GM12878 (cell line): ENCODE results near the gene SEC31A. TPM values are rescaled to one million over a fixed set of nuclear protein-coding genes. Genes with fewer than 3 reads are reported as not detected.

Experiments used
- CBX3 ChIP-seq: fragments of 200-600 bp; sonication (generic); IDR thresholded peaks from 2 replicates; pipeline ENCODE4 v1.6.1; 2016; ENCODE audit warnings: low read depth, borderline replicate concordance
- CREB1 ChIP-seq: IDR thresholded peaks from 2 replicates; pipeline ENCODE4 v1.6.1; 2012; ENCODE audit warnings: low read depth, mild to moderate bottlenecking, inconsistent platforms
- FOS ChIP-seq: IDR thresholded peaks from 3 replicates; pipeline ENCODE4 v1.6.1; 2011; ENCODE audit warnings: borderline replicate concordance; ENCODE audit not compliant: insufficient read length; ENCODE audit errors: extremely low read depth
- HDAC2 ChIP-seq: fragments of 200-600 bp; sonication (generic); IDR thresholded peaks from 2 replicates; pipeline ENCODE4 v1.6.1; 2017
- HDAC6 ChIP-seq: fragments of 200-600 bp; sonication (generic); IDR thresholded peaks from one replicate; pipeline ENCODE4 v1.8.0; 2017; ENCODE audit warnings: antibody characterized with exemption; ENCODE audit not compliant: unreplicated experiment
- HSF1 ChIP-seq: fragments of 150-350 bp; IDR thresholded peaks from 2 replicates; pipeline ENCODE4 v1.6.1; 2014; ENCODE audit warnings: mild to moderate bottlenecking, low read depth, low read length
- JUND ChIP-seq: IDR thresholded peaks from 2 replicates; pipeline ENCODE4 v1.6.1; 2012; ENCODE audit warnings: low read depth, mild to moderate bottlenecking, low read length, improper control_type of control experiment, moderate library complexity
- MTA2 ChIP-seq: fragments of 450-650 bp; IDR thresholded peaks from 2 replicates; pipeline ENCODE4 v1.6.1; 2016; ENCODE audit warnings: low read depth, mild to moderate bottlenecking, moderate library complexity
- PAX5 ChIP-seq: IDR thresholded peaks from 2 replicates; pipeline ENCODE4 v1.6.1; 2011; ENCODE audit warnings: low read depth, low read length, borderline replicate concordance
- POLR2AphosphoS2 ChIP-seq: IDR thresholded peaks from 2 replicates; pipeline ENCODE4 v1.6.1; 2011; ENCODE audit warnings: low read depth, mild to moderate bottlenecking, low read length, improper control_type of control experiment, moderate library complexity
- RAD21 ChIP-seq: IDR thresholded peaks from 2 replicates; pipeline ENCODE4 v1.6.1; 2011; ENCODE audit warnings: mild to moderate bottlenecking, low read depth, low read length, moderate library complexity; ENCODE audit not compliant: insufficient read depth
- RELA ChIP-seq: fragments of 450-650 bp; IDR thresholded peaks from 2 replicates; pipeline ENCODE4 v1.8.0; 2014; ENCODE audit warnings: borderline replicate concordance; ENCODE audit not compliant: partially characterized antibody
- SUZ12 ChIP-seq: fragments of 200-600 bp; sonication (generic); IDR thresholded peaks from one replicate; pipeline ENCODE4 v1.6.1; 2018; ENCODE audit warnings: antibody characterized with exemption, mild to moderate bottlenecking; ENCODE audit not compliant: unreplicated experiment
- TCF3 ChIP-seq: IDR thresholded peaks from 2 replicates; pipeline ENCODE4 v1.6.1; 2012; ENCODE audit warnings: low read depth, mild to moderate bottlenecking, low read length, borderline replicate concordance; ENCODE audit not compliant: insufficient read depth
- USF1 ChIP-seq: IDR thresholded peaks from 2 replicates; pipeline ENCODE4 v1.6.1; 2011; ENCODE audit warnings: borderline replicate concordance, low read depth, mild to moderate bottlenecking, moderate library complexity, mixed read lengths, low read length; ENCODE audit not compliant: insufficient read depth; ENCODE audit errors: extremely low read length
- YY1 ChIP-seq: IDR thresholded peaks from 2 replicates; pipeline ENCODE4 v1.6.1; 2011; ENCODE audit warnings: low read depth, mild to moderate bottlenecking, low read length
- ZBTB11 ChIP-seq: fragments of 450-650 bp; formaldehyde crosslinking; IDR thresholded peaks from 2 replicates; pipeline ENCODE4 v1.5.0; 2022; ENCODE audit warnings: mild to moderate bottlenecking, missing genetic modification characterization
- ZNF207 ChIP-seq: fragments of 450-650 bp; IDR thresholded peaks from 2 replicates; pipeline ENCODE4 v1.6.1; 2014; ENCODE audit warnings: antibody characterized with exemption, mild to moderate bottlenecking, borderline replicate concordance
- ZZZ3 ChIP-seq: IDR thresholded peaks from 2 replicates; pipeline ENCODE4 v1.6.1; 2011; ENCODE audit warnings: low read depth; ENCODE audit not compliant: control insufficient read depth, insufficient read length
- polyA plus RNA-seq, 11 experiments: library from polyadenylated mRNA; depleted of rRNA in 4 of 11; unstranded in 6 of 11; stranded (reverse) in 5 of 11; fragments of >200 nt; fragmentation: Nextera tagmentation in 4 of 11; fragmentation: Illumina TruSeq in 1 of 11; extraction: Ambion mirVana in 4 of 11; extraction: Trizol in 1 of 11; gene quantifications; 1 replicate in 1 of 11; 2 replicates in 10 of 11; pipeline versions ENCODE4 v1.2.1 to v1.2.3, GENCODE V29; 2011 to 2016; ENCODE audit warnings: inconsistent platforms in 2 of 11, missing spikeins in 2 of 11, low read depth in 1 of 11
- total RNA-seq, 4 experiments: library from RNA; depleted of rRNA in 3 of 4; stranded (reverse); fragments of >200 nt in 3 of 4; fragmentation: Illumina TruSeq in 1 of 4; extraction: Trizol in 1 of 4; gene quantifications; 2 replicates each; pipeline versions ENCODE4 v1.2.1 to v1.2.3, GENCODE V29; 2013 to 2021
- TF ChIP-seq, protein P1 (sequence below): fragments of 450-650 bp; IDR thresholded peaks from 2 replicates; pipeline ENCODE4 v1.6.1; 2018; ENCODE audit warnings: mild to moderate bottlenecking, low read depth, moderate library complexity; ENCODE audit not compliant: partially characterized antibody
- TF ChIP-seq, protein P2 (sequence below): fragments of 450-650 bp; IDR thresholded peaks from 2 replicates; pipeline ENCODE4 v1.6.1; 2017; ENCODE audit warnings: low read depth, mild to moderate bottlenecking, moderate library complexity

The SEC31A gene
- total and polyA plus RNA-seq, 10 of the 15 experiments (the other 5 are each of a cell fraction or from before 2014, with no cell fraction given): 74.6 to 171 (median 129) TPM

DNA sequence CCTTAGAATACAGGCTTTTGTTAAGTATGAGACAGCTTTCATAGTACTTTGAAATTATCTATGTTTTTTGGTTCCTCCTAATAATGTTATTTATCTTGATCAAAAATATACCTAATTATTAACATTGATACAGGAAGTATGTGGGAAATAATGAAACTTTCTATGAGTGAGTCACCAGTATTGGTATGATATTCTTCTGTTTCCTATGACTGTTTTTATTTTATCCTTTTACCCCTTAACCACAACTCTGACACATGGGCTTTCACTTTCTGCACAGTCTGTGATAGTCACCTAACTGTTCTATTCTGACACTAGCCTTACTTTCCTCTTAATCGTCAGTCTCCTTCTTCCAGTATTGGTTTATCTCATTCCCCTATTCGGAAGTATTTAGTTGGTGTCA is 14.3 kb upstream of the SEC31A start (continued):
- TF ChIP-seq HSF1 (no peak), ZBTB11 (CRISPR knock-in tag) (no peak), JUND (peak; percentile 75; the same call in 1 of the 2 replicates), PAX5 (0 out of 2 replicates have a peak, but pooled peaks have one; percentile 40), CREB1 (peak; percentile 79), HDAC2 (no peak), YY1 (no peak), POLR2AphosphoS2 (no peak), MTA2 (peak; percentile 94), RELA (no peak), HDAC6 (no peak), CBX3 (no peak), FOS (no peak), USF1 (no peak), SUZ12 (no peak), ZNF207 (no peak), RAD21 (no peak), TCF3 (no peak), ZZZ3 (no peak)
- TF ChIP-seq, protein P1, sequence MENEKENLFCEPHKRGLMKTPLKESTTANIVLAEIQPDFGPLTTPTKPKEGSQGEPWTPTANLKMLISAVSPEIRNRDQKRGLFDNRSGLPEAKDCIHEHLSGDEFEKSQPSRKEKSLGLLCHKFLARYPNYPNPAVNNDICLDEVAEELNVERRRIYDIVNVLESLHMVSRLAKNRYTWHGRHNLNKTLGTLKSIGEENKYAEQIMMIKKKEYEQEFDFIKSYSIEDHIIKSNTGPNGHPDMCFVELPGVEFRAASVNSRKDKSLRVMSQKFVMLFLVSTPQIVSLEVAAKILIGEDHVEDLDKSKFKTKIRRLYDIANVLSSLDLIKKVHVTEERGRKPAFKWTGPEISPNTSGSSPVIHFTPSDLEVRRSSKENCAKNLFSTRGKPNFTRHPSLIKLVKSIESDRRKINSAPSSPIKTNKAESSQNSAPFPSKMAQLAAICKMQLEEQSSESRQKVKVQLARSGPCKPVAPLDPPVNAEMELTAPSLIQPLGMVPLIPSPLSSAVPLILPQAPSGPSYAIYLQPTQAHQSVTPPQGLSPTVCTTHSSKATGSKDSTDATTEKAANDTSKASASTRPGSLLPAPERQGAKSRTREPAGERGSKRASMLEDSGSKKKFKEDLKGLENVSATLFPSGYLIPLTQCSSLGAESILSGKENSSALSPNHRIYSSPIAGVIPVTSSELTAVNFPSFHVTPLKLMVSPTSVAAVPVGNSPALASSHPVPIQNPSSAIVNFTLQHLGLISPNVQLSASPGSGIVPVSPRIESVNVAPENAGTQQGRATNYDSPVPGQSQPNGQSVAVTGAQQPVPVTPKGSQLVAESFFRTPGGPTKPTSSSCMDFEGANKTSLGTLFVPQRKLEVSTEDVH: no peak
- TF ChIP-seq, protein P2, sequence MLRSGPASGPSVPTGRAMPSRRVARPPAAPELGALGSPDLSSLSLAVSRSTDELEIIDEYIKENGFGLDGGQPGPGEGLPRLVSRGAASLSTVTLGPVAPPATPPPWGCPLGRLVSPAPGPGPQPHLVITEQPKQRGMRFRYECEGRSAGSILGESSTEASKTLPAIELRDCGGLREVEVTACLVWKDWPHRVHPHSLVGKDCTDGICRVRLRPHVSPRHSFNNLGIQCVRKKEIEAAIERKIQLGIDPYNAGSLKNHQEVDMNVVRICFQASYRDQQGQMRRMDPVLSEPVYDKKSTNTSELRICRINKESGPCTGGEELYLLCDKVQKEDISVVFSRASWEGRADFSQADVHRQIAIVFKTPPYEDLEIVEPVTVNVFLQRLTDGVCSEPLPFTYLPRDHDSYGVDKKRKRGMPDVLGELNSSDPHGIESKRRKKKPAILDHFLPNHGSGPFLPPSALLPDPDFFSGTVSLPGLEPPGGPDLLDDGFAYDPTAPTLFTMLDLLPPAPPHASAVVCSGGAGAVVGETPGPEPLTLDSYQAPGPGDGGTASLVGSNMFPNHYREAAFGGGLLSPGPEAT: peak; percentile 74
